BE2C (cell line): ENCODE data around the gene PLAAT5. TPM values are rescaled to one million over a fixed set of nuclear protein-coding genes. Genes with fewer than 3 reads are reported as not detected.

Experiments
- DNase-seq: peaks from one replicate; pipeline ENCODE4 v3.0.0-alpha.2; 2020
- H3K27me3 ChIP-seq: fragments of 250-450 bp; sonication (Bioruptor Pico); 2 replicates; pipeline ENCODE4 v1.5.1; 2020; ENCODE audit warnings: mild to moderate bottlenecking
- H3K36me3 ChIP-seq: fragments of 250-450 bp; sonication (Bioruptor Pico); 2 replicates; pipeline ENCODE4 v1.5.1; 2020; ENCODE audit warnings: mild to moderate bottlenecking
- H3K4me1 ChIP-seq: fragments of 250-450 bp; sonication (Bioruptor Pico); 2 replicates; pipeline ENCODE4 v1.5.1; 2020
- H3K4me3 ChIP-seq: 2 replicates; pipeline ENCODE4 v1.5.1; 2011; ENCODE audit warnings: low read depth, low read length
- H3K9me3 ChIP-seq: fragments of 250-450 bp; sonication (Bioruptor Pico); 2 replicates; pipeline ENCODE4 v1.5.1; 2020
- CTCF ChIP-seq: IDR thresholded peaks from 2 replicates; pipeline ENCODE4 v1.5.1; 2012; ENCODE audit warnings: mild to moderate bottlenecking, low read depth, low read length
- polyA plus RNA-seq: library from polyadenylated mRNA; unstranded; fragments of >200 nt; gene quantifications from one replicate; pipeline ENCODE4 v1.2.1, GENCODE V29; 2012; ENCODE audit warnings: low read depth, missing spikeins; ENCODE audit not compliant: insufficient read length, insufficient read depth

PLAAT5 gene, protein sequence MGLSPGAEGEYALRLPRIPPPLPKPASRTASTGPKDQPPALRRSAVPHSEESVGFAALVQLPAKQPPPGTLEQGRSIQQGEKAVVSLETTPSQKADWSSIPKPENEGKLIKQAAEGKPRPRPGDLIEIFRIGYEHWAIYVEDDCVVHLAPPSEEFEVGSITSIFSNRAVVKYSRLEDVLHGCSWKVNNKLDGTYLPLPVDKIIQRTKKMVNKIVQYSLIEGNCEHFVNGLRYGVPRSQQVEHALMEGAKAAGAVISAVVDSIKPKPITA
- not detected for polyA plus RNA-seq

DNA sequence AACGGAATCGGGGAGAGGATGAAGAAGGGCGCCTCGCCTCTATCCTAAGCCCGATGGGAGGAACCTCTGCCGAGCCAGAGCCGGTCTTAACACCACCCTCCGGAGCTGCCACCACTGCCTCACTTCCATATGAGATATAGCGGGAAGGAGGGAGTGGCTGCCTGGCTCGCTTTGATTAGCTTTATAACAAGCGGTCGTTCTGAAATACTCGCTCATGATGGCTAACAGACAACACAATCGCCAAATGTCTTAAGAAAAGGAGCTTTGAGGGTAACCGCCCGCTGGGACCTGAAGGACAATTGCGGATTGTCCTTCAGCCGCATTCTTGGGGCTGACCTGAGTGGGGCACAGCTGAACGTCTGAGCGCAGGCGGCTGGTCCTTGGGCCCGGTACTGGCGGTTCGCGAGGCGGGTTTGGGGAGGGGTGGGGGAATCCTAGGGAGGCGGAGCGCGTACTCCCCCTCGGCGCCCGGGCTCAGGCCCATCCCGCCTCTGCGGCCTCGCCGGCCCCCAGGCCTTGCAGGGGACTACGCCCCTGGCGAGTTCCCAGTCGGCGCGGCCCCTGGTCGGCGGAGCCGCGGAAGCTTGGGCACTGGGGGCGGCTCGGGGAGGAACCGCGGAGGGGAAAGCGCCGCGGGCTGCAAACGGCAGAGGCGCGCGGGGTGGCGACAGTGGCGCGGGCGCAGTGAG lies at the start of gene PLAAT5:
TSS of gene PLAAT5 (minus strand) at position 617 of the 689 bp plus-strand sequence. CDS start at position 484, 133 bp downstream.
- Histone ChIP-seq H3K4me1 (no peaks in the 10 kb centered on the region), H3K9me3 (no peaks in the 10 kb centered on the region), H3K4me3 (no peak within 1 kb of the TSS), H3K36me3 (no peaks in the 10 kb centered on the region), H3K27me3 (peaks cover 10% of the 10 kb centered on the region)
- TF ChIP-seq CTCF = no peak
- DNase-seq = no peak

- no peak for TF ChIP-seq CTCF
- no peak for DNase-seq
- no peaks in the 10 kb centered on the region for H3K4me1 ChIP-seq
Measured at GRCh38 chr11:63537293-63538101, 46.5 kb upstream of the PLAAT5 start.

GRCh38 chr11:63536669-63537292 lies 45.8 kb upstream of the PLAAT5 start, which contains the start of gene PLAAT4:
Gene PLAAT4 (plus strand): TSS chr11:63536808. CDS start chr11:63536869, 61 bp downstream.
- no peak for DNase-seq
- H3K4me1 ChIP-seq = no peaks in the 10 kb centered on the region
- no peaks in the 10 kb centered on the region for H3K27me3 ChIP-seq
- H3K4me3 ChIP-seq = no peak within 1 kb of the TSS; the same call in 1 of the 2 replicates
- H3K36me3 ChIP-seq = no peaks in the 10 kb centered on the region
- H3K9me3 ChIP-seq = no peaks in the 10 kb centered on the region
- no peak for TF ChIP-seq CTCF

More at GRCh38 chr11:63537293-63538101, 46.5 kb upstream of the PLAAT5 start:
- Histone ChIP-seq H3K9me3 (no peaks in the 10 kb centered on the region), H3K36me3 (no peaks in the 10 kb centered on the region), H3K27me3 (no peaks in the 10 kb centered on the region), H3K4me3 (no peak overlapping the region; the same call in 1 of the 2 replicates)

- Histone ChIP-seq H3K9me3 (no peaks in the 10 kb centered on the region), H3K27me3 (no peaks in the 10 kb centered on the region), H3K4me3 (no peak overlapping the region), H3K4me1 (no peaks in the 10 kb centered on the region), H3K36me3 (no peaks in the 10 kb centered on the region)
- DNase-seq = no peak
- TF ChIP-seq CTCF = no peak
Measured at GRCh38 chr11:63535734-63536133, 44.8 kb upstream of the PLAAT5 start.

- H3K4me1 ChIP-seq = no peaks in the 10 kb centered on the region
- no peak for DNase-seq
- no peaks in the 10 kb centered on the region for H3K9me3 ChIP-seq
- H3K4me3 ChIP-seq = no peak overlapping the region
- H3K27me3 ChIP-seq = no peaks in the 10 kb centered on the region
- H3K36me3 ChIP-seq = no peaks in the 10 kb centered on the region
- no peak for TF ChIP-seq CTCF
Measured at GRCh38 chr11:63534895-63535461, 44.0 kb upstream of the PLAAT5 start.
